ENCODE measurements around the gene RAB42. TPM values are rescaled to one million over a fixed set of nuclear protein-coding genes. Genes with fewer than 3 reads are reported as not detected.
A peak's percentile ranks its signal among the peaks of the same experiment; 100 is the strongest.

RAB42 gene
- total and polyA plus RNA-seq, 4 donors = 0.35 to 5.9 (median 1.0) TPM

DNA sequence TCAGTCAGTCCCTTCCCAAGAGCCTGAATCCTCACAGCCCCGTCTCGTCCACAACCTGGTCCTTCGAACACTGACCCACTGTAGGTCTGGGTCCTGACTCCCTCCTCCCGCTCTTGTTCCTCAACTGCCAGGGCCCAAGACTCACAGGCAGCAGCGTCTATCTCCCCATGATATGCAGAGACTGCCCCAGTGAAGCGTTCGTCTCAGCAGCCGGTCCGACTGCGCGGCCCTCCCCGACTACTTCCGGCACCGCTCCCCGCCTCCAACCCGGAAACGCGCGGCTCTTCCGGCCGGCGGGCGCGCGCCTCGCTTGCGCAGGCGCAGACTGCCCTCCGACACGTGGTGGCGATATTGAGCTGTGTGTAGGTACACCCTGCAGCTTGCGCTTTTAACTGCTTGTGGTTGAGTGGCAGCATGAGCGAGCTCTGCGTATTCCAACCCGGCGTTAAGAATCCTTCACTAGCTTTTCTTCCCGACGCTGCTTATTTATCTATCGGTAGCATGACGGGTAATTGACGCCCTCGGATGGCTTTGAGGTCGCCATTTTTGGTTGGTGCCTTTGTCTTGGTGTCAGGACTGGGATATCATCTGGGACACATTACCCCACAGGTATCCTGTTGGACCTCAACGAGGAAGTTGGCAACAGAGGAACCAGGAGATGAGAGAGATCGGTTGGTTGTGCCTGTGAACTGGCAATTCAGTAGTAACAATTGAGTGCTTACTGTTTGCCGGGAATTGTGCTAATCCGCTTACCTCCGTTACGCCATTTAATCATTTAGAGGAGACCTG lies 51.0 kb downstream of the RAB42 start, which contains the start of gene TAF12:
Gene TAF12, minus strand, starts transcription at position 221 of the 789 bp plus-strand sequence. CDS start 20,986 bp downstream, outside the sequence.
- Histone ChIP-seq H3K36me3 (ENCODE audit: control insufficient read depth in 4 of 4, insufficient read depth in 3 of 4, low read depth in 1 of 4, low read length in 3 of 4) (no peaks in the 10 kb centered on the region), H3K27ac (ENCODE audit: low read depth in 1 of 2, low read length in 2 of 2) (peak within 1 kb of the TSS; percentile 93 to 94), H3K27me3 (ENCODE audit: control insufficient read depth in 4 of 4, insufficient read depth in 4 of 4, low read length in 3 of 4) (no peaks in the 10 kb centered on the region), H3K4me3 (ENCODE audit: low read depth in 1 of 3, low read length in 3 of 3) (peak within 1 kb of the TSS; percentile 74 to 100 (median 97)), H3K9ac (ENCODE audit: low read depth in 1 of 2, low read length in 2 of 2) (peak within 1 kb of the TSS; percentile 96 to 99), H3K9me3 (ENCODE audit: control insufficient read depth in 4 of 4, low read length in 3 of 4) (no peaks in the 10 kb centered on the region), H3K4me1 (ENCODE audit: control insufficient read depth in 4 of 4, insufficient read depth in 4 of 4, low read length in 3 of 4) (peaks cover 8 to 25% (median 16%) of the 10 kb centered on the region in 4 donors)
- DNase-seq (ENCODE audit: low spot score) = peak; percentile 94
- under 1% methylated on average over 49 of the region's 49 CpGs for WGBS
- TF ChIP-seq EGR1 (IDR thresholded peaks at IDR 0.05; ENCODE audit: low read depth in 2 of 2) = peak in 1 of 2 donors; percentile 82
- peak; percentile 95 for TF ChIP-seq YY1 (IDR thresholded peaks at IDR 0.05)
- TF ChIP-seq GABPA (IDR thresholded peaks at IDR 0.05 in 1 of 2, conservative IDR thresholded peaks at IDR 0.05 in 1 of 2) = peak; percentile 88 to 97
- no peak for TF ChIP-seq HNF4A (conservative IDR thresholded peaks at IDR 0.05)
- TF ChIP-seq ATF3 (IDR thresholded peaks at IDR 0.05) = no peak
- TF ChIP-seq, protein P1, sequence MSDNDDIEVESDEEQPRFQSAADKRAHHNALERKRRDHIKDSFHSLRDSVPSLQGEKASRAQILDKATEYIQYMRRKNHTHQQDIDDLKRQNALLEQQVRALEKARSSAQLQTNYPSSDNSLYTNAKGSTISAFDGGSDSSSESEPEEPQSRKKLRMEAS (IDR thresholded peaks at IDR 0.05) = peak; percentile 91
- TF ChIP-seq, protein P2, sequence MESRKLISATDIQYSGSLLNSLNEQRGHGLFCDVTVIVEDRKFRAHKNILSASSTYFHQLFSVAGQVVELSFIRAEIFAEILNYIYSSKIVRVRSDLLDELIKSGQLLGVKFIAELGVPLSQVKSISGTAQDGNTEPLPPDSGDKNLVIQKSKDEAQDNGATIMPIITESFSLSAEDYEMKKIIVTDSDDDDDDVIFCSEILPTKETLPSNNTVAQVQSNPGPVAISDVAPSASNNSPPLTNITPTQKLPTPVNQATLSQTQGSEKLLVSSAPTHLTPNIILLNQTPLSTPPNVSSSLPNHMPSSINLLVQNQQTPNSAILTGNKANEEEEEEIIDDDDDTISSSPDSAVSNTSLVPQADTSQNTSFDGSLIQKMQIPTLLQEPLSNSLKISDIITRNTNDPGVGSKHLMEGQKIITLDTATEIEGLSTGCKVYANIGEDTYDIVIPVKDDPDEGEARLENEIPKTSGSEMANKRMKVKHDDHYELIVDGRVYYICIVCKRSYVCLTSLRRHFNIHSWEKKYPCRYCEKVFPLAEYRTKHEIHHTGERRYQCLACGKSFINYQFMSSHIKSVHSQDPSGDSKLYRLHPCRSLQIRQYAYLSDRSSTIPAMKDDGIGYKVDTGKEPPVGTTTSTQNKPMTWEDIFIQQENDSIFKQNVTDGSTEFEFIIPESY (IDR thresholded peaks at IDR 0.05) = no peak
- TF ChIP-seq, protein P3, sequence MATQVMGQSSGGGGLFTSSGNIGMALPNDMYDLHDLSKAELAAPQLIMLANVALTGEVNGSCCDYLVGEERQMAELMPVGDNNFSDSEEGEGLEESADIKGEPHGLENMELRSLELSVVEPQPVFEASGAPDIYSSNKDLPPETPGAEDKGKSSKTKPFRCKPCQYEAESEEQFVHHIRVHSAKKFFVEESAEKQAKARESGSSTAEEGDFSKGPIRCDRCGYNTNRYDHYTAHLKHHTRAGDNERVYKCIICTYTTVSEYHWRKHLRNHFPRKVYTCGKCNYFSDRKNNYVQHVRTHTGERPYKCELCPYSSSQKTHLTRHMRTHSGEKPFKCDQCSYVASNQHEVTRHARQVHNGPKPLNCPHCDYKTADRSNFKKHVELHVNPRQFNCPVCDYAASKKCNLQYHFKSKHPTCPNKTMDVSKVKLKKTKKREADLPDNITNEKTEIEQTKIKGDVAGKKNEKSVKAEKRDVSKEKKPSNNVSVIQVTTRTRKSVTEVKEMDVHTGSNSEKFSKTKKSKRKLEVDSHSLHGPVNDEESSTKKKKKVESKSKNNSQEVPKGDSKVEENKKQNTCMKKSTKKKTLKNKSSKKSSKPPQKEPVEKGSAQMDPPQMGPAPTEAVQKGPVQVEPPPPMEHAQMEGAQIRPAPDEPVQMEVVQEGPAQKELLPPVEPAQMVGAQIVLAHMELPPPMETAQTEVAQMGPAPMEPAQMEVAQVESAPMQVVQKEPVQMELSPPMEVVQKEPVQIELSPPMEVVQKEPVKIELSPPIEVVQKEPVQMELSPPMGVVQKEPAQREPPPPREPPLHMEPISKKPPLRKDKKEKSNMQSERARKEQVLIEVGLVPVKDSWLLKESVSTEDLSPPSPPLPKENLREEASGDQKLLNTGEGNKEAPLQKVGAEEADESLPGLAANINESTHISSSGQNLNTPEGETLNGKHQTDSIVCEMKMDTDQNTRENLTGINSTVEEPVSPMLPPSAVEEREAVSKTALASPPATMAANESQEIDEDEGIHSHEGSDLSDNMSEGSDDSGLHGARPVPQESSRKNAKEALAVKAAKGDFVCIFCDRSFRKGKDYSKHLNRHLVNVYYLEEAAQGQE (IDR thresholded peaks at IDR 0.05) = peak; percentile 82
- TF ChIP-seq, protein P4, sequence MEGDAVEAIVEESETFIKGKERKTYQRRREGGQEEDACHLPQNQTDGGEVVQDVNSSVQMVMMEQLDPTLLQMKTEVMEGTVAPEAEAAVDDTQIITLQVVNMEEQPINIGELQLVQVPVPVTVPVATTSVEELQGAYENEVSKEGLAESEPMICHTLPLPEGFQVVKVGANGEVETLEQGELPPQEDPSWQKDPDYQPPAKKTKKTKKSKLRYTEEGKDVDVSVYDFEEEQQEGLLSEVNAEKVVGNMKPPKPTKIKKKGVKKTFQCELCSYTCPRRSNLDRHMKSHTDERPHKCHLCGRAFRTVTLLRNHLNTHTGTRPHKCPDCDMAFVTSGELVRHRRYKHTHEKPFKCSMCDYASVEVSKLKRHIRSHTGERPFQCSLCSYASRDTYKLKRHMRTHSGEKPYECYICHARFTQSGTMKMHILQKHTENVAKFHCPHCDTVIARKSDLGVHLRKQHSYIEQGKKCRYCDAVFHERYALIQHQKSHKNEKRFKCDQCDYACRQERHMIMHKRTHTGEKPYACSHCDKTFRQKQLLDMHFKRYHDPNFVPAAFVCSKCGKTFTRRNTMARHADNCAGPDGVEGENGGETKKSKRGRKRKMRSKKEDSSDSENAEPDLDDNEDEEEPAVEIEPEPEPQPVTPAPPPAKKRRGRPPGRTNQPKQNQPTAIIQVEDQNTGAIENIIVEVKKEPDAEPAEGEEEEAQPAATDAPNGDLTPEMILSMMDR (IDR thresholded peaks at IDR 0.05; ENCODE audit: low read depth, low read length, missing input control) = peak; percentile 25
- TF ChIP-seq FOXA1 (IDR thresholded peaks at IDR 0.05) = peak; percentile 82
- peak; percentile 93 for TF ChIP-seq TAF1 (conservative IDR thresholded peaks at IDR 0.05)
- TF ChIP-seq JUND (IDR thresholded peaks at IDR 0.05) = no peak
- no peak for TF ChIP-seq FOXA2 (IDR thresholded peaks at IDR 0.05)
- TF ChIP-seq RXRA (IDR thresholded peaks at IDR 0.05) = no peak
- TF ChIP-seq SP1 (IDR thresholded peaks at IDR 0.05) = peak; percentile 57
- TF ChIP-seq RAD21 (IDR thresholded peaks at IDR 0.05) = peak; percentile 53 to 64
- no peak for TF ChIP-seq NR2F2 (IDR thresholded peaks at IDR 0.05)

All from liver (tissue), 9 donors.